GM12878 (cell line): Measurements from ENCODE around the gene FCGR2B. TPM values are rescaled to one million over a fixed set of nuclear protein-coding genes. Genes with fewer than 3 reads are reported as not detected.

Source experiments
- BCLAF1 ChIP-seq: fragments of 450-650 bp; IDR thresholded peaks from 2 replicates; pipeline ENCODE4 v1.6.1; 2017; ENCODE audit warnings: antibody characterized with exemption, mild to moderate bottlenecking, moderate library complexity
- CEBPZ ChIP-seq: fragments of 150-350 bp; IDR thresholded peaks from 2 replicates; pipeline ENCODE4 v1.6.1; 2016; ENCODE audit warnings: low read depth, low read length
- CHD1 ChIP-seq: IDR thresholded peaks from 2 replicates; pipeline ENCODE4 v1.6.1; 2012; ENCODE audit warnings: low read depth, low read length, improper control_type of control experiment
- ETV6 ChIP-seq, 2 experiments: fragments of 450-650 bp in 1 of 2; IDR thresholded peaks in 1 of 2; conservative IDR thresholded peaks in 1 of 2; 2 replicates each; pipeline ENCODE4 v1.6.1; 2014; ENCODE audit warnings: antibody characterized with exemption in 1 of 2, borderline replicate concordance in 1 of 2, low read depth in 1 of 2, mild to moderate bottlenecking in 1 of 2, moderate library complexity in 1 of 2
- FOXM1 ChIP-seq: IDR thresholded peaks from 2 replicates; pipeline ENCODE4 v1.6.1; 2012; ENCODE audit warnings: low read depth, mild to moderate bottlenecking, inconsistent platforms, low read length, moderate library complexity
- HDGF ChIP-seq: fragments of 450-650 bp; IDR thresholded peaks from 2 replicates; pipeline ENCODE4 v1.6.1; 2016; ENCODE audit warnings: antibody characterized with exemption
- HSF1 ChIP-seq: fragments of 150-350 bp; IDR thresholded peaks from 2 replicates; pipeline ENCODE4 v1.6.1; 2014; ENCODE audit warnings: mild to moderate bottlenecking, low read depth, low read length
- IRF4 ChIP-seq: IDR thresholded peaks from 2 replicates; pipeline ENCODE4 v1.6.1; 2011; ENCODE audit warnings: low read depth, low read length
- MEF2B ChIP-seq: fragments of 450-650 bp; IDR thresholded peaks from 2 replicates; pipeline ENCODE4 v1.6.1; 2018; ENCODE audit warnings: mild to moderate bottlenecking, moderate library complexity; ENCODE audit not compliant: partially characterized antibody, poor library complexity, severe bottlenecking
- MTA3 ChIP-seq: IDR thresholded peaks from 2 replicates; pipeline ENCODE4 v1.6.1; 2012; ENCODE audit warnings: low read length, inconsistent platforms, borderline replicate concordance
- NBN ChIP-seq: fragments of 450-650 bp; IDR thresholded peaks from 2 replicates; pipeline ENCODE4 v1.6.1; 2016
- PAX8 ChIP-seq: fragments of 450-650 bp; IDR thresholded peaks from 2 replicates; pipeline ENCODE4 v1.6.1; 2017; ENCODE audit warnings: mild to moderate bottlenecking, moderate library complexity
- SMARCA5 ChIP-seq: fragments of 450-650 bp; IDR thresholded peaks from 2 replicates; pipeline ENCODE4 v1.6.1; 2017; ENCODE audit warnings: mild to moderate bottlenecking
- SPI1 ChIP-seq: IDR thresholded peaks from 2 replicates; pipeline ENCODE4 v1.6.1; 2011; ENCODE audit warnings: low read depth, mild to moderate bottlenecking, low read length, moderate library complexity, borderline replicate concordance; ENCODE audit not compliant: insufficient read depth
- ZBTB11 ChIP-seq: fragments of 450-650 bp; formaldehyde crosslinking; IDR thresholded peaks from 2 replicates; pipeline ENCODE4 v1.5.0; 2022; ENCODE audit warnings: mild to moderate bottlenecking, missing genetic modification characterization
- ZSCAN29 ChIP-seq: fragments of 450-650 bp; IDR thresholded peaks from 2 replicates; pipeline ENCODE4 v1.6.1; 2017; ENCODE audit warnings: mild to moderate bottlenecking, moderate library complexity
- polyA plus RNA-seq, 11 experiments: library from polyadenylated mRNA; depleted of rRNA in 4 of 11; unstranded in 6 of 11; stranded (reverse) in 5 of 11; fragments of >200 nt; fragmentation: Nextera tagmentation in 4 of 11; fragmentation: Illumina TruSeq in 1 of 11; extraction: Ambion mirVana in 4 of 11; extraction: Trizol in 1 of 11; gene quantifications; 1 replicate in 1 of 11; 2 replicates in 10 of 11; pipeline versions ENCODE4 v1.2.1 to v1.2.3, GENCODE V29; 2011 to 2016; ENCODE audit warnings: inconsistent platforms in 2 of 11, missing spikeins in 2 of 11, low read depth in 1 of 11
- total RNA-seq, 4 experiments: library from RNA; depleted of rRNA in 3 of 4; stranded (reverse); fragments of >200 nt in 3 of 4; fragmentation: Illumina TruSeq in 1 of 4; extraction: Trizol in 1 of 4; gene quantifications; 2 replicates each; pipeline versions ENCODE4 v1.2.1 to v1.2.3, GENCODE V29; 2013 to 2021

The FCGR2B gene
- total and polyA plus RNA-seq, 10 of the 15 experiments (the other 5 are each of a cell fraction or from before 2014, with no cell fraction given) = 76.6 to 216 (median 108) TPM

GRCh38 chr1:161718559-161719324 is 55.8 kb downstream of the FCGR2B start (continued):
- peak; percentile 71 for TF ChIP-seq MEF2B
- TF ChIP-seq CHD1 = no peak
- peak; percentile 86 for TF ChIP-seq HSF1
- no peak for TF ChIP-seq BCLAF1
- no peak; the same call in none of the 2 replicates for TF ChIP-seq NBN
- no peak for TF ChIP-seq ZBTB11 (CRISPR knock-in tag)
- TF ChIP-seq MTA3 = peak; percentile 34; the same call in 1 of the 2 replicates
- no peak for TF ChIP-seq HDGF
- no peak for TF ChIP-seq PAX8
- TF ChIP-seq CEBPZ = no peak
- TF ChIP-seq ZSCAN29 = no peak
- peak; percentile 63; the same call in 1 of the 2 replicates for TF ChIP-seq FOXM1
- TF ChIP-seq IRF4 = peak; percentile 74; the same call in 1 of the 2 replicates
- TF ChIP-seq ETV6 (conservative IDR thresholded peaks at IDR 0.05 in 1 of 2, IDR thresholded peaks at IDR 0.05 in 1 of 2; ENCODE audit: borderline replicate concordance in 1 of 2, low read depth in 1 of 2) = peak in 1 of 2 experiments; percentile 80; a peak in 2 of 4 replicates
- TF ChIP-seq SMARCA5 = 0 out of 2 replicates have a peak, but pooled peaks have one; percentile 47
- peak; percentile 99 for TF ChIP-seq SPI1
